H1 (cell line): ENCODE data around the gene ADPRM. TPM values are rescaled to one million over a fixed set of nuclear protein-coding genes. Genes with fewer than 3 reads are reported as not detected.

ENCODE experiments used
- CTCF ChIA-PET: fragments of 300-600 bp; sonication (Branson Sonifier 250); formaldehyde crosslinking; loops from one replicate; lab custom pipeline; 2021; ENCODE audit not compliant: partially characterized antibody; lab: Charles Lee
- POLR2A ChIA-PET: fragments of 300-600 bp; sonication (Branson Sonifier 250); formaldehyde crosslinking; loops from one replicate; lab custom pipeline; 2021; ENCODE audit warnings: inconsistent platforms; ENCODE audit not compliant: partially characterized antibody; lab: Charles Lee
- DNase-seq, 2 experiments: peaks; one replicate each; pipeline versions ENCODE4 v3.0.0 to v3.0.0-alpha.2; 2010 to 2022; ENCODE audit warnings: low spot score in 2 of 2, low read depth in 1 of 2, mixed read lengths in 1 of 2
- FAIRE-seq: peaks from 2 replicates; lab custom pipeline; 2011; peaks lifted over from hg19 to GRCh38; lab: Jason Lieb, UNC
- H2AFZ ChIP-seq: 2 replicates; pipeline ENCODE4 v1.8.1; 2012; ENCODE audit warnings: low read length, inconsistent platforms
- H2AK5ac ChIP-seq: 2 replicates; pipeline ENCODE4 v1.6.1; 2013; ENCODE audit warnings: low read depth, low read length
- H2BK120ac ChIP-seq: replicated peaks from 2 replicates; pipeline ENCODE3; 2013; ENCODE audit warnings: low read depth, low read length, inconsistent platforms
- H2BK12ac ChIP-seq: 2 replicates; pipeline ENCODE4 v1.6.1; 2013; ENCODE audit warnings: low read depth, low read length
- H2BK15ac ChIP-seq: 2 replicates; pipeline ENCODE4 v1.6.1; 2013; ENCODE audit warnings: low read length
- H2BK20ac ChIP-seq: 2 replicates; pipeline ENCODE4 v1.6.1; 2013; ENCODE audit warnings: low read length
- H2BK5ac ChIP-seq: 2 replicates; pipeline ENCODE4 v1.6.1; 2013; ENCODE audit warnings: low read depth, low read length
- H3K14ac ChIP-seq: 2 replicates; pipeline ENCODE4 v1.6.1; 2013; ENCODE audit warnings: inconsistent platforms; ENCODE audit not compliant: insufficient read length
- H3K18ac ChIP-seq: 2 replicates; pipeline ENCODE4 v1.6.1; 2013; ENCODE audit warnings: low read length; ENCODE audit errors: extremely low read depth
- H3K23ac ChIP-seq: 2 replicates; pipeline ENCODE4 v1.6.1; 2013; ENCODE audit warnings: inconsistent platforms; ENCODE audit not compliant: insufficient read length
- H3K23me2 ChIP-seq: 2 replicates; pipeline ENCODE4 v1.6.1; 2013; ENCODE audit warnings: low read depth, low read length
- H3K27ac ChIP-seq: 2 replicates; pipeline ENCODE4 v1.6.1; 2011; ENCODE audit warnings: low read depth, low read length, inconsistent platforms
- H3K27me3 ChIP-seq, 4 experiments: replicated peaks in 1 of 4; 1 replicate in 1 of 4; 2 replicates in 3 of 4; pipeline versions ENCODE4 v1.6.1 to v1.8.1; 2011 to 2013; ENCODE audit warnings: low read length in 3 of 4, mild to moderate bottlenecking in 3 of 4, inconsistent platforms in 2 of 4, mixed read lengths in 2 of 4, moderate library complexity in 1 of 4; ENCODE audit not compliant: control insufficient read depth in 3 of 4, insufficient read depth in 3 of 4; ENCODE audit errors: extremely low read depth in 1 of 4
- H3K36me3 ChIP-seq, 4 experiments: 2 replicates each; pipeline versions ENCODE4 v1.6.1 to v1.8.1; 2011 to 2013; ENCODE audit warnings: mild to moderate bottlenecking in 4 of 4, low read length in 3 of 4, moderate library complexity in 2 of 4, control low read depth in 1 of 4, inconsistent platforms in 1 of 4; ENCODE audit not compliant: insufficient read depth in 4 of 4, control insufficient read depth in 2 of 4
- H3K4ac ChIP-seq: replicated peaks from 2 replicates; pipeline ENCODE3; 2013; ENCODE audit warnings: low read length, low read depth, mixed read lengths, inconsistent platforms; ENCODE audit not compliant: insufficient read length
- H3K4me1 ChIP-seq, 4 experiments: replicated peaks in 1 of 4; 1 replicate in 1 of 4; 2 replicates in 3 of 4; pipeline versions ENCODE4 v1.6.1 to v1.8.1; 2011 to 2013; ENCODE audit warnings: low read length in 3 of 4, inconsistent platforms in 2 of 4, mixed read lengths in 1 of 4; ENCODE audit not compliant: insufficient read depth in 4 of 4, control insufficient read depth in 3 of 4
- H3K4me2 ChIP-seq, 2 experiments: 2 replicates each; pipeline versions ENCODE4 v1.6.1 to v1.8.1; 2011 to 2013; ENCODE audit warnings: low read depth in 2 of 2, low read length in 2 of 2, control low read depth in 1 of 2, inconsistent platforms in 1 of 2, mild to moderate bottlenecking in 1 of 2; ENCODE audit not compliant: insufficient read depth in 1 of 2
- H3K4me3 ChIP-seq, 4 experiments: fragments of 200-600, 300-600 bp in 1 of 4; sonication (generic), shearing (Covaris generic), sonication (Bioruptor Twin) in 1 of 4; 2 replicates each; pipeline versions ENCODE4 v1.5.1 to v1.8.1; 2011 to 2016; ENCODE audit warnings: low read length in 4 of 4, low read depth in 3 of 4, control low read depth in 2 of 4, inconsistent platforms in 2 of 4, mild to moderate bottlenecking in 2 of 4, mixed read lengths in 1 of 4, moderate library complexity in 1 of 4; ENCODE audit not compliant: insufficient read depth in 2 of 4; ENCODE audit errors: extremely low read depth in 1 of 4
- H3K56ac ChIP-seq: replicated peaks from 2 replicates; pipeline ENCODE3; 2013; ENCODE audit warnings: low read depth, mild to moderate bottlenecking, mixed read lengths, low read length, inconsistent platforms; ENCODE audit not compliant: insufficient read length
- H3K79me1 ChIP-seq: 2 replicates; pipeline ENCODE4 v1.6.1; 2013; ENCODE audit warnings: low read depth, low read length, control low read depth
- H3K79me2 ChIP-seq, 2 experiments: 2 replicates each; pipeline versions ENCODE4 v1.6.1 to v1.8.1; 2012 to 2013; ENCODE audit warnings: low read length in 2 of 2, mild to moderate bottlenecking in 2 of 2, inconsistent platforms in 1 of 2; ENCODE audit not compliant: insufficient read depth in 2 of 2, control insufficient read depth in 1 of 2
- H3K9ac ChIP-seq, 4 experiments: replicated peaks in 1 of 4; 1 replicate in 1 of 4; 2 replicates in 3 of 4; pipeline versions ENCODE4 v1.6.1 to v1.8.1; 2011 to 2013; ENCODE audit warnings: low read depth in 3 of 4, low read length in 3 of 4, control low read depth in 2 of 4, mild to moderate bottlenecking in 2 of 4, moderate library complexity in 2 of 4, inconsistent platforms in 1 of 4; ENCODE audit errors: extremely low read depth in 1 of 4
- H3K9me3 ChIP-seq, 2 experiments: 2 replicates each; pipeline versions ENCODE4 v1.6.1 to v1.8.1; 2012 to 2013; ENCODE audit warnings: mild to moderate bottlenecking in 2 of 2, moderate library complexity in 2 of 2, control low read depth in 1 of 2, inconsistent platforms in 1 of 2, low read depth in 1 of 2, low read length in 1 of 2, mixed read lengths in 1 of 2; ENCODE audit not compliant: insufficient read depth in 2 of 2
- H4K20me1 ChIP-seq, 2 experiments: replicated peaks in 1 of 2; 2 replicates each; pipeline versions ENCODE3 to v1.8.1; 2011 to 2013; ENCODE audit warnings: inconsistent platforms in 2 of 2, low read length in 2 of 2, mild to moderate bottlenecking in 1 of 2; ENCODE audit not compliant: insufficient read depth in 2 of 2, control insufficient read depth in 1 of 2
- H4K5ac ChIP-seq: 2 replicates; pipeline ENCODE4 v1.6.1; 2013; ENCODE audit warnings: low read length, low read depth, mixed read lengths, inconsistent platforms; ENCODE audit not compliant: insufficient read length
- H4K8ac ChIP-seq: 2 replicates; pipeline ENCODE4 v1.8.0; 2013; ENCODE audit warnings: mild to moderate bottlenecking, moderate library complexity, low read length, inconsistent platforms; ENCODE audit not compliant: insufficient read depth; ENCODE audit errors: extremely low read depth
- H4K91ac ChIP-seq: replicated peaks from 2 replicates; pipeline ENCODE3; 2013; ENCODE audit warnings: low read length, mixed read lengths, inconsistent platforms; ENCODE audit not compliant: insufficient read length
- BACH1 ChIP-seq: IDR thresholded peaks from 2 replicates; pipeline ENCODE4 v1.6.1; 2012; ENCODE audit warnings: low read length, improper control_type of control experiment
- CBX5 ChIP-seq: fragments of 300-800, 300-1000 bp; sonication (generic); IDR thresholded peaks from 2 replicates; pipeline ENCODE4 v1.7.1; 2016; ENCODE audit warnings: antibody characterized with exemption, low read length, low read depth
- CBX8 ChIP-seq: fragments of 300-800, 300-1000 bp; sonication (generic); IDR thresholded peaks from 2 replicates; pipeline ENCODE4 v1.7.1; 2016; ENCODE audit warnings: low read depth, low read length, borderline replicate concordance
- HDAC2 ChIP-seq, 2 experiments: fragments of 300-600 bp in 1 of 2; sonication (generic) in 1 of 2; IDR thresholded peaks; 2 replicates each; pipeline ENCODE4 v1.6.1; 2011 to 2012; ENCODE audit warnings: low read depth in 2 of 2, low read length in 2 of 2, mild to moderate bottlenecking in 2 of 2, moderate library complexity in 2 of 2, borderline replicate concordance in 1 of 2, inconsistent platforms in 1 of 2
- RAD21 ChIP-seq, 2 experiments: IDR thresholded peaks in 1 of 2; conservative IDR thresholded peaks in 1 of 2; 2 replicates each; pipeline ENCODE4 v1.6.1; 2011; ENCODE audit warnings: low read depth in 2 of 2, low read length in 2 of 2, improper control_type of control experiment in 1 of 2, inconsistent platforms in 1 of 2, mild to moderate bottlenecking in 1 of 2, moderate library complexity in 1 of 2
- TEAD4 ChIP-seq: IDR thresholded peaks from 2 replicates; pipeline ENCODE4 v1.6.1; 2012; ENCODE audit warnings: low read depth, low read length, inconsistent platforms, mixed read lengths
- YY1 ChIP-seq: IDR thresholded peaks from 2 replicates; pipeline ENCODE4 v1.6.1; 2011; ENCODE audit warnings: low read depth, mild to moderate bottlenecking, low read length
- WGBS, 2 experiments: shearing (Covaris generic) in 1 of 2; methylation state at CpG; one replicate each; pipeline versions ENCODE4 v1.1.6 to v1.1.7; 2013 to 2015; ENCODE audit warnings: low lambda C conversion rate in 2 of 2, mixed read lengths in 2 of 2, inconsistent platforms in 1 of 2, low coverage in 1 of 2, missing lambda C conversion rate in 1 of 2; ENCODE audit not compliant: insufficient replicate concordance in 2 of 2, insufficient coverage in 1 of 2, insufficient read length in 1 of 2; ENCODE audit errors: extremely low coverage in 1 of 2, missing lambda C conversion rate in 1 of 2; 5-methylcytosine and 5-hydroxymethylcytosine counted together
- polyA plus RNA-seq, 7 experiments: library from polyadenylated mRNA; depleted of rRNA in 3 of 7; stranded (reverse) in 5 of 7; unstranded in 2 of 7; fragments of >200 nt in 5 of 7; fragments of 200-250 nt in 2 of 7; gene quantifications; 1 replicate in 5 of 7; 2 replicates in 1 of 7; 4 replicates in 1 of 7; pipeline versions ENCODE4 v1.2.1 to v1.2.3, GENCODE V29; 2011 to 2013; ENCODE audit warnings: missing spikeins in 2 of 7, mixed read lengths in 2 of 7
- total RNA-seq: library from RNA; stranded (reverse); fragmentation: NEBNext Ultra II Directional; extraction: Animal tissue kit (Norgen Biotek cat#: 25700); gene quantifications from 2 replicates; pipeline ENCODE4 v1.2.1, GENCODE V29; 2021
- TF ChIP-seq, protein P1 (sequence below), 3 experiments: IDR thresholded peaks; 1 replicate in 2 of 3; 2 replicates in 1 of 3; pipeline versions ENCODE4 v1.5.1 to v1.6.1; 2011; ENCODE audit warnings: low read length in 3 of 3, mild to moderate bottlenecking in 3 of 3, inconsistent platforms in 2 of 3, low read depth in 1 of 3, moderate library complexity in 1 of 3; ENCODE audit not compliant: insufficient read depth in 1 of 3; ENCODE audit errors: control extremely low read depth in 1 of 3

ADPRM gene
- total and polyA plus RNA-seq, 2 of the 8 experiments (the other 6 are each of a cell fraction or from before 2014, with no cell fraction given) = 6.7 to 7.9 TPM

DNA sequence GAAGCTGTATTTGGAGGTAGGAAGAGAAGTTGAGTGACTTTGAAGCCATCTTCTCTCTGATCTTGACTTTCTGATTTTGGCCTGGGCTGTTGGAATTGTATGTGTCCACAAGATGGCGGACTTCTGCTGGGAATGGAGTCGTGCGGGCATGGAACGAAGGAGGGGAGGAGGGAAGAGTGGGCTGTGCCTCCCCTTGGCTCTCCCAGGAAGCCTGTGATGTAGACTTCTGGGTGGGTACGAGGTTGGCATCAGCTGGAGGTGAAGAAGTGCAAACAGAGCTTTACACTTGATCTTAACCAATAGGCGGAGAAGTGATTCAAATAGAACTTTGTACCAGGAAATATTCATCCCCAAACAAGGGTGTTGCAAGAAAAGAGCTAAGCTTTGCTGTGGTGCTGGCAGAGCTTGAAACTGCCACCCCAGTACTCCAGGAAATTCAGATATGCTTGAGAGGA is 39.8 kb downstream of the ADPRM start:
- TF ChIP-seq, protein P1, sequence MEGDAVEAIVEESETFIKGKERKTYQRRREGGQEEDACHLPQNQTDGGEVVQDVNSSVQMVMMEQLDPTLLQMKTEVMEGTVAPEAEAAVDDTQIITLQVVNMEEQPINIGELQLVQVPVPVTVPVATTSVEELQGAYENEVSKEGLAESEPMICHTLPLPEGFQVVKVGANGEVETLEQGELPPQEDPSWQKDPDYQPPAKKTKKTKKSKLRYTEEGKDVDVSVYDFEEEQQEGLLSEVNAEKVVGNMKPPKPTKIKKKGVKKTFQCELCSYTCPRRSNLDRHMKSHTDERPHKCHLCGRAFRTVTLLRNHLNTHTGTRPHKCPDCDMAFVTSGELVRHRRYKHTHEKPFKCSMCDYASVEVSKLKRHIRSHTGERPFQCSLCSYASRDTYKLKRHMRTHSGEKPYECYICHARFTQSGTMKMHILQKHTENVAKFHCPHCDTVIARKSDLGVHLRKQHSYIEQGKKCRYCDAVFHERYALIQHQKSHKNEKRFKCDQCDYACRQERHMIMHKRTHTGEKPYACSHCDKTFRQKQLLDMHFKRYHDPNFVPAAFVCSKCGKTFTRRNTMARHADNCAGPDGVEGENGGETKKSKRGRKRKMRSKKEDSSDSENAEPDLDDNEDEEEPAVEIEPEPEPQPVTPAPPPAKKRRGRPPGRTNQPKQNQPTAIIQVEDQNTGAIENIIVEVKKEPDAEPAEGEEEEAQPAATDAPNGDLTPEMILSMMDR (IDR thresholded peaks at IDR 0.05; ENCODE audit: control extremely low read depth in 1 of 3, insufficient read depth in 1 of 3, low read depth in 1 of 3, low read length in 3 of 3) = peak; percentile 68 to 81 (median 80)
- TF ChIP-seq BACH1 = no peak
- TF ChIP-seq YY1 = peak; percentile 83
- TF ChIP-seq RAD21 (IDR thresholded peaks at IDR 0.05 in 1 of 2, conservative IDR thresholded peaks at IDR 0.05 in 1 of 2; ENCODE audit: low read depth in 2 of 2, low read length in 2 of 2) = peak; percentile 94
- TF ChIP-seq CBX5 = no peak
- no peak for TF ChIP-seq HDAC2 (IDR thresholded peaks at IDR 0.05; ENCODE audit: borderline replicate concordance in 1 of 2, low read depth in 2 of 2, low read length in 2 of 2)
- TF ChIP-seq TEAD4 = 0 out of 2 replicates have a peak, but pooled peaks have one; percentile 34
- TF ChIP-seq CBX8 = no peak
- Histone ChIP-seq H3K23me2 (no peaks in the 10 kb centered on the region; the same call in 1 of the 2 replicates), H3K23ac (no peak overlapping the region), H4K8ac (no peak overlapping the region), H3K9ac (no peak overlapping the region), H2BK5ac (no peak overlapping the region), H2BK20ac (no peak overlapping the region), H3K56ac (no peak overlapping the region), H3K4me1 (no peaks in the 10 kb centered on the region), H3K14ac (no peak overlapping the region), H4K91ac (no peak overlapping the region), H3K27me3 (no peaks in the 10 kb centered on the region), H3K4me3 (no peak overlapping the region), H2BK15ac (no peak overlapping the region), H3K9me3 (no peaks in the 10 kb centered on the region), H2AFZ (no peak overlapping the region), H3K27ac (no peak overlapping the region), H3K4ac (no peak overlapping the region), H4K5ac (no peak overlapping the region), H3K79me1 (no peaks in the 10 kb centered on the region), H3K36me3 (no peaks in the 10 kb centered on the region), H3K79me2 (no peaks in the 10 kb centered on the region), H4K20me1 (no peaks in the 10 kb centered on the region), H2BK120ac (no peak overlapping the region), H2BK12ac (no peak overlapping the region), H2AK5ac (no peak overlapping the region), H3K4me2 (no peak overlapping the region), H3K18ac (no peak overlapping the region)
- peak; percentile 90 for FAIRE-seq
- ChIA-PET CTCF (interaction anchor here (0.6 to 8.1 kb wide), 41 partner anchors 11 to 1208 kb away, joined by 3 to 88 read pairs (median 4); partner anchors contain the start of gene PIRT), POLR2A (interaction anchor here (1.0 to 1.5 kb wide), 4 partner anchors 9 to 108 kb away, joined by 3 to 5 read pairs (median 4); no protein-coding TSS in a partner anchor)
- peak in 1 of 2 experiments; percentile 66 for DNase-seq
- 20% methylated on average over 6 of the region's 6 CpGs; no CpG with 5 or more reads in 1 of the 2 experiments for WGBS, 2 experiments
